Astrocyte of the spinal cord (primary cell): Measurements from ENCODE around the gene RNF4.
"Not testable (repeated sequence)": the region's sequence is repeated elsewhere in the genome, so short reads cannot be mapped to it uniquely, and the experiment has no call there.

Source experiments
- DNase-seq: peaks from one replicate; pipeline ENCODE4 v3.0.0; 2011; ENCODE audit warnings: low read depth, low spot score
- H3K4me3 ChIP-seq: 2 replicates; pipeline ENCODE4 v1.5.1; 2011; ENCODE audit warnings: low read depth, mild to moderate bottlenecking, low read length, moderate library complexity
- CTCF ChIP-seq: IDR thresholded peaks from 2 replicates; pipeline ENCODE4 v1.5.1; 2012; ENCODE audit warnings: low read depth, mild to moderate bottlenecking, low read length, inconsistent platforms
- in situ Hi-C: cut with HindIII; loops from 2 replicates; pipeline ENCODE4 v1.10.0; 2017; ENCODE audit warnings: low sequenced_read_pairs

The RNF4 gene

GRCh38 chr4:2526559-2526958 is 57.7 kb downstream of the RNF4 start:
- TF ChIP-seq CTCF = no peak
- no peak for DNase-seq
- no peak overlapping the region for H3K4me3 ChIP-seq
- in situ Hi-C loops = no loop called here

GRCh38 chr4:2534904-2535375 is 66.0 kb downstream of the RNF4 start:
- no peak for DNase-seq
- in situ Hi-C loops = no loop called here
- no peak for TF ChIP-seq CTCF
- H3K4me3 ChIP-seq = peak overlapping the region; percentile 55

DNA sequence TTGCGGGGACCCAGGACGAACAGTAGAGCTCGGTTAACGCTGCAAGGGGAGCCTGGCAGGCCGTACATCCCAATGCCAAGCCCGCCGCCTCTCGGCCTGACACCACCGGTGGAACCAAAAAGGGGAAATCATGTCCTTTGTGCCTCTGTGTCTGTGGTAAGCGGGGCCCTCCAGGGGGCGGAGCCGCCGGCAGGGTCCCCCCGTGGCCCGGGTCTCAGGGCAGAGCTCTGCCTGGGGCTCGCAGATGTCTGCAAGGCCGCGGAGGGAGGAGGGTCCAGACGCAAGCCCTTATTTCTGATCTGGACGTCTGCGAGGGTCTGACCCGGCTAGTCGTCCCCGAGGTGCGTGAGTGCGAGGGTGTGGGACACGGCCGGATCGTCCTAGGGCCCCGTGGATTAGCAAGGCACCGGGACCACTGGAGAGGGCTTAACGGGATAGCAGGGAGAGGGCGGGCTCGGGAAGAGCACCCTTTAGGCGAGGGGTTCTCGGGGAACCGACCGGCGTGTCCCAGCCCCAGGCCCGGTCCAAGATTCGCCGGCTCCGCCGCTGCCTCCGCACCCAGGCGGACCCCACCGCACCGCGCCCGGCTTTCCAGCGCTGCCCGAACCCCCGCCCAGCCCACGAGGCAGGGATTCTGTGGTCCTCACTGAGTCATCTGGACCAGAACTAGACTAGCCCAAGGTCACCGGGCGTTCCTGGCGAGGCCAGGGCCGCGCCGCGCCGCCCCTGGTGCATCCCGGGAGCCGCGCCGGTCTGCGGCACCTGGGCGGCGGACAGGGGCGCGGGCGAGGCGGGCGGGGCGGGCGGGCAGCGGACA is 66.7 kb downstream of the RNF4 start:
- peak overlapping the region; percentile 55 for H3K4me3 ChIP-seq
- TF ChIP-seq CTCF = no peak
- DNase-seq = peak; percentile 32
- in situ Hi-C loops = no loop called here

DNA sequence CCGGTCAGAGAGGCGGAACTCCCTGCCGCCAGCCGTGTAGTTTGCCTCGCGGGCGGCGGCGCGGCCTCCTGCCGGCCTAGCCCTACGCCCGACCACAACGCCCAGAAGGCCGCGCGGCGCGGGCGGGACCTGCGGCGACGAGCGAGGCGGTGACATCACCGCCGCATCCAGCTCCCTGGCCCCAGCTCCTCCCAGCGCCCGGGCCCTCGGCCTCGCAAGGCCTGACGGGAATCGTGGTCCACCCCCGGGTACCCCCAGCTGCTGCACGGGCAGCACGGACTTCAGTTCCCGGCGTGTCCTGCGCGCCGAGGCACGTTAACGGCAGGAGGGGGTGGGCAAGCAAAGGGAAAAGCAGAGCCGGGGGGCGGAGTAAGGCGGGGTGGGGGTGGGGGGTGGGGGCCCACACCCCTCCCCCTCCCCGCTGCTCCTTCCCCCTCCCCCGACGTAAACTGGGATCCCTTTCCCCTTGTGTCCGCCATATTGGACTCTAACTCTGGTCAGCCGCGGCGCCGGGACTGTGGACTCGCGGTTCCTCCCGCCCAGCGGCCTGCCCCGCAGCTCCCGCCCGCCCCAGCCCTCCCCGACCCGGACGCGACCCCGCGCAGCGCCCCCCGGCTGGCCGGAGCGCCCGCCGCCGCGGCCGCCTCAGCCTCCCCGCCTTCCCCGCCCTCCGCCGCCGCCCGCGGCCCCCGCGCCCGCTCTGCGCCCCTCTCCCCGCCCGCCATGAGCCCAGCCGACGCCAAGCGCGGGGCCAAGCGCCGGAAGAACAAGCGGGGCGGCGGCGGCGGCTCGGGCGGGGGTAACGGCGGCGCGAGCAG is 67.5 kb downstream of the RNF4 start, which contains the start of gene FAM193A:
TSS of gene FAM193A (plus strand) at position 455 of the 818 bp plus-strand sequence. CDS start at position 724, 269 bp downstream.
- DNase-seq = peak; percentile 100
- H3K4me3 ChIP-seq = peak within 1 kb of the TSS; percentile 71
- no peak for TF ChIP-seq CTCF
- in situ Hi-C loops = no loop called here

DNA sequence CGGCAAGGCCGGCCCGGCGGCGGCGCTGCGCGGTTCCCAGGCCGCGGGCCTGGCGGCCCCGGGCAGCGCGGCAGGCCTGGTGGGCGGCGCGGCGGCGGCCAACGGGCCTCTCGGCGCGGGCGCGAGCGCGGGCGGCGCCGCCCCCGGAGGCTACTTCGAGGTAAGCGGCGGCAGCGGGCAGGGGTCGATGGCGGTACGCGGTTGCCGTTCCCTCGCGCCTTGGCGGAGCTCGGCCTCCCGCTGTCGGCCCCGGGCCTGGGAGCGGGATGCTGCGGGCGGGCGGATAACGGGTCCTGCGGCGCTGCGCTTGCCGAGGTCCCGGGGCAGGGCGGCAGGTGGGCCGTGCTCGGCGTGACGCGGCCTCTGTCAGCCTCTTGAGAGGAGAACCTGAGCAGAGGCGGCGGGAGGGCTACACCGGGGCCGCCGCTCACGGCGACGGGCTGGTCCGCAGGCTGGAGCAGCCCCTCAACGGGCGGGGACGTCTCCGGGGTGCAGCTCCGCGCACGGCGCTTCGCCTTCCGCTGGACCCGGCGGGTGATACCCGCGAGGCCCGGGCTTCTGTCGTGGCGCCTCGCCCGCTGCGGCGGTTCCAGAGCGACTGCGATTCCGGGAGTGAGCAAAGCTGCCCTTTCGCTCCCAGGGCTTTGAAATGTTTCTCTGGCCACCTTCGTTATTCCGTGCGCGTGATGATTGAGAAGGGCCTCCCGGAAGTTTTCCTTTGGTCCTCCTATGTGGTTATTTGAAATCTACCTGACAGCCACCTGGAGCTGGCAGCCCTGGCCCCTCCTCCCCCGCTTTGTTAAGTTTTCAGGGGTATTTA is 68.3 kb downstream of the RNF4 start:
- peak; percentile 32 for DNase-seq
- no peak for TF ChIP-seq CTCF
- in situ Hi-C loops = no loop called here
- H3K4me3 ChIP-seq = peak overlapping the region; percentile 71

- DNase-seq, H3K4me3 ChIP-seq, in situ Hi-C loops: not testable (repeated sequence)
These were observed 74.8 kb downstream of the RNF4 start for GRCh38 chr4:2543580-2544191.
